ENCODE data around the gene PRAC1.

The PRAC1 gene

GRCh38 chr17:48704361-48705248, 17.7 kb downstream of the PRAC1 start:
- DNase-seq (no peak), ATAC-seq (no peak)

- DNase-seq (no peak), ATAC-seq (no peak)
Observed at GRCh38 chr17:48701864-48702532, 20.3 kb downstream of the PRAC1 start.

GRCh38 chr17:48693178-48693577, 29.1 kb downstream of the PRAC1 start:
- ATAC-seq, result no peak
- no peak for DNase-seq

GRCh38 chr17:48692049-48692448, 30.3 kb downstream of the PRAC1 start:
- ATAC-seq (no peak), DNase-seq (no peak)

- no peak for DNase-seq
- ATAC-seq, result no peak
Observed at GRCh38 chr17:48690655-48691054, 31.7 kb downstream of the PRAC1 start.

GRCh38 chr17:48681609-48682008, 40.7 kb downstream of the PRAC1 start:
- no peak for ATAC-seq
- no peak for DNase-seq

GRCh38 chr17:48679385-48680096, 42.8 kb downstream of the PRAC1 start:
- ATAC-seq (no peak), DNase-seq (no peak)

- DNase-seq (peak; percentile 83), ATAC-seq (peak; percentile 89)
Observed at GRCh38 chr17:48678141-48678971, 44.0 kb downstream of the PRAC1 start.

- no peak for ATAC-seq
- DNase-seq, result no peak
Observed at GRCh38 chr17:48676963-48677558, 45.3 kb downstream of the PRAC1 start.

GRCh38 chr17:48672340-48672739, 50.0 kb downstream of the PRAC1 start:
- no peak for ATAC-seq
- DNase-seq, result no peak

All from stimulated activated naive CD8-positive, alpha-beta T cell treated with anti-CD3 and anti-CD28 coated beads, Interleukin-15, Interleukin-2, amounts not matched to agents 100 U/mL and 50 U/mL, for 24 hours (primary cell).